ENCODE measurements around the gene SUMO1. TPM values are rescaled to one million over a fixed set of nuclear protein-coding genes. Genes with fewer than 3 reads are reported as not detected.

SUMO1 gene
- total and polyA plus RNA-seq, 2 donors (not counting 3 experiments of a cell fraction or from before 2014, with no cell fraction given) = 38.5 to 105 TPM

DNA sequence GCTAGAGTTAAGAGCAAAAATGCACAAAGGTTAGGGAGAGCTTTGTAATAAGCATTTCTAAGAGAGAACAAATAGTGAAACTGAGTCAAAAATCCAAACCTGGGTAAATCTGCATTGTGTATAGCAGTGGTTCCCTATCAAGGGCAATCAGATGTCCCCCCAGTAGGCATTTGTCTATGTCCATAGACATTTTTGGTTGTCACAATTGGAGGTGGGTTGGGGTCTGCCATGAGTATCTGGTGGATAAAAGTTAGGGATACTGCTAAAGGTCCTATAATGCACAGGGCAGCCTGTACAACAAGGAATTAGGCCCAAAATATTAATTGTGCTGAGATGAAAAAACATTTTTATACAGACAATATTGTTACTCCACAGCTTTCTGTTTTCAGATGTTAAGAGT is 48.2 kb upstream of the SUMO1 start:
- no TSS peak for BruUV-seq (replicated peaks)
- CTCF ChIA-PET = interaction anchor here (0.7 kb wide), 2 partner anchors 19 to 40 kb away, joined by 3 to 4 read pairs; no protein-coding TSS in a partner anchor
- Histone ChIP-seq H3K9ac (replicated peaks; ENCODE audit: extremely low read depth, insufficient read depth, low read length) (no peak overlapping the region), H3K36me3 (ENCODE audit: control insufficient read depth in 2 of 2, extremely low read depth in 1 of 2, insufficient read depth in 2 of 2, low read length in 2 of 2) (peaks cover 22 to 28% of the 10 kb centered on the region in 2 experiments), H3K9me3 (replicated peaks; ENCODE audit: control insufficient read depth, insufficient read depth, low read length) (no peaks in the 10 kb centered on the region), H3K27ac (ENCODE audit: insufficient read depth, low read depth, low read length) (no peak overlapping the region), H3K4me3 (replicated peaks in 1 of 3; ENCODE audit: insufficient read depth in 1 of 3, low read depth in 1 of 3, low read length in 3 of 3) (no peak overlapping the region), H3K4me2 (ENCODE audit: insufficient read depth, low read length) (no peak overlapping the region), H3K4me1 (ENCODE audit: control insufficient read depth, extremely low read depth, insufficient read depth, low read length) (no peaks in the 10 kb centered on the region), H2AFZ (ENCODE audit: low read depth, low read length) (no peak overlapping the region), H3K9me1 (replicated peaks; ENCODE audit: control insufficient read depth, extremely low read depth, insufficient read depth, low read length) (no peaks in the 10 kb centered on the region), H4K20me1 (replicated peaks; ENCODE audit: control insufficient read depth, extremely low read depth, insufficient read depth, low read length) (no peaks in the 10 kb centered on the region), H3K27me3 (ENCODE audit: control insufficient read depth in 2 of 2, insufficient read depth in 2 of 2, low read length in 2 of 2) (no peaks in the 10 kb centered on the region), H3K79me2 (ENCODE audit: control insufficient read depth, insufficient read depth, low read length) (peaks cover 50% of the 10 kb centered on the region)
- DNase-seq (ENCODE audit: low read depth, low spot score) = no peak
- POLR2A ChIA-PET = no interaction called here
- dilution Hi-C loops (cut with MboI; ENCODE audit: extremely low pct_ligation_motif_present, low sequenced_read_pairs) = no loop called here
- no peak for FAIRE-seq
- intact Hi-C loops (cut with micrococcal nuclease) = no loop called here
- TF ChIP-seq POLR2AphosphoS5 (IDR thresholded peaks at IDR 0.05; ENCODE audit: insufficient read depth, low read depth, low read length) (no peak), GATA2 (IDR thresholded peaks at IDR 0.05; ENCODE audit: insufficient read depth, insufficient read length, low read depth, low read length) (no peak), MYC (IDR thresholded peaks at IDR 0.05; ENCODE audit: low read depth, low read length) (no peak), FOS (IDR thresholded peaks at IDR 0.05; ENCODE audit: borderline replicate concordance, insufficient read depth, low read length) (no peak), POLR2A (IDR thresholded peaks at IDR 0.05; ENCODE audit: low read depth, low read length) (no peak), EZH2 (IDR thresholded peaks at IDR 0.05; ENCODE audit: borderline replicate concordance, low read depth, low read length, severe bottlenecking) (no peak), JUN (IDR thresholded peaks at IDR 0.05; ENCODE audit: borderline replicate concordance, insufficient read depth, insufficient read length, low read depth) (no peak)
- TF ChIP-seq, protein P1, sequence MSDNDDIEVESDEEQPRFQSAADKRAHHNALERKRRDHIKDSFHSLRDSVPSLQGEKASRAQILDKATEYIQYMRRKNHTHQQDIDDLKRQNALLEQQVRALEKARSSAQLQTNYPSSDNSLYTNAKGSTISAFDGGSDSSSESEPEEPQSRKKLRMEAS (IDR thresholded peaks at IDR 0.05; ENCODE audit: insufficient read depth, insufficient read length) = no peak
- TF ChIP-seq, protein P2, sequence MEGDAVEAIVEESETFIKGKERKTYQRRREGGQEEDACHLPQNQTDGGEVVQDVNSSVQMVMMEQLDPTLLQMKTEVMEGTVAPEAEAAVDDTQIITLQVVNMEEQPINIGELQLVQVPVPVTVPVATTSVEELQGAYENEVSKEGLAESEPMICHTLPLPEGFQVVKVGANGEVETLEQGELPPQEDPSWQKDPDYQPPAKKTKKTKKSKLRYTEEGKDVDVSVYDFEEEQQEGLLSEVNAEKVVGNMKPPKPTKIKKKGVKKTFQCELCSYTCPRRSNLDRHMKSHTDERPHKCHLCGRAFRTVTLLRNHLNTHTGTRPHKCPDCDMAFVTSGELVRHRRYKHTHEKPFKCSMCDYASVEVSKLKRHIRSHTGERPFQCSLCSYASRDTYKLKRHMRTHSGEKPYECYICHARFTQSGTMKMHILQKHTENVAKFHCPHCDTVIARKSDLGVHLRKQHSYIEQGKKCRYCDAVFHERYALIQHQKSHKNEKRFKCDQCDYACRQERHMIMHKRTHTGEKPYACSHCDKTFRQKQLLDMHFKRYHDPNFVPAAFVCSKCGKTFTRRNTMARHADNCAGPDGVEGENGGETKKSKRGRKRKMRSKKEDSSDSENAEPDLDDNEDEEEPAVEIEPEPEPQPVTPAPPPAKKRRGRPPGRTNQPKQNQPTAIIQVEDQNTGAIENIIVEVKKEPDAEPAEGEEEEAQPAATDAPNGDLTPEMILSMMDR (IDR thresholded peaks at IDR 0.05; ENCODE audit: extremely low read depth in 1 of 2, insufficient read depth in 1 of 2, low read depth in 1 of 2, low read length in 2 of 2) = no peak
